Ureter (tissue), 1 donor: ENCODE data around the gene SASH3. TPM values are rescaled to one million over a fixed set of nuclear protein-coding genes. Genes with fewer than 3 reads are reported as not detected.

Source experiments
- total RNA-seq: library from RNA; stranded (reverse); gene quantifications from one replicate; pipeline ENCODE4 v1.2.4, GENCODE V29; 2023
- donor health status: DM: yes; HTN: yes; CAD: no.

The SASH3 gene
- total RNA-seq, 1 donor from 2014 or later, result 8.4 TPM

Other genes starting within 250 kb of the SASH3 start
- 43.6 TPM for gene OCRL, start 239.7 kb upstream of the SASH3 start, total RNA-seq
- 0.52 TPM for gene APLN, start 125.0 kb upstream of the SASH3 start, total RNA-seq
- gene XPNPEP2, start 41.0 kb upstream of the SASH3 start, total RNA-seq, result 6.0 TPM
- gene ZDHHC9, start 63.9 kb downstream of the SASH3 start, total RNA-seq, result 34.3 TPM
- 23.3 TPM for gene UTP14A, start 126.2 kb downstream of the SASH3 start, total RNA-seq
- gene BCORL1, start 202.7 kb downstream of the SASH3 start, total RNA-seq, result 12.6 TPM